WTC11 (cell line): ENCODE data around the gene RIOK1. TPM values are rescaled to one million over a fixed set of nuclear protein-coding genes. Genes with fewer than 3 reads are reported as not detected.

Source experiments
- ATAC-seq: fragments of 200-7000 bp; cut with Tn5 transposase; 2 replicates; pipeline ENCODE4 v1.10.0; 2021; ENCODE audit warnings: mild to moderate bottlenecking, moderate library complexity
- CTCF ChIA-PET: fragments of 300-600 bp; sonication (Branson Sonifier 250); formaldehyde crosslinking; loops from one replicate; lab custom pipeline; 2021; ENCODE audit warnings: antibody characterized with exemption; lab: Charles Lee
- POLR2A ChIA-PET: fragments of 350-600 bp; sonication (Branson Sonifier 250); formaldehyde crosslinking; loops from one replicate; lab custom pipeline; 2021; ENCODE audit warnings: antibody characterized with exemption; lab: Charles Lee
- DNase-seq: peaks from one replicate; pipeline ENCODE4 v3.0.0; 2021; ENCODE audit warnings: low spot score
- H3K27ac Mint-ChIP-seq: 2 replicates; pipeline ENCODE4 v1.8.0; 2021; ENCODE audit warnings: mixed read lengths
- H3K27me3 Mint-ChIP-seq: 2 replicates; pipeline ENCODE4 v1.8.0; 2021; ENCODE audit warnings: low read depth, mild to moderate bottlenecking, moderate library complexity, mixed read lengths
- H3K36me3 Mint-ChIP-seq: 2 replicates; pipeline ENCODE4 v1.8.0; 2021; ENCODE audit warnings: mixed read lengths
- H3K4me1 Mint-ChIP-seq: 2 replicates; pipeline ENCODE4 v1.8.0; 2022; ENCODE audit warnings: mixed read lengths
- H3K4me3 Mint-ChIP-seq: 2 replicates; pipeline ENCODE4 v1.8.0; 2021; ENCODE audit warnings: mild to moderate bottlenecking, moderate library complexity, mixed read lengths
- H3K9me3 Mint-ChIP-seq: 2 replicates; pipeline ENCODE4 v1.8.0; 2021; ENCODE audit warnings: mixed read lengths
- ATF1 ChIP-seq: sonication (generic); formaldehyde crosslinking; IDR thresholded peaks from 2 replicates; pipeline ENCODE4 v1.8.1; 2023; ENCODE audit warnings: mild to moderate bottlenecking, moderate library complexity, missing genetic modification reagents
- ATF2 ChIP-seq: sonication (generic); formaldehyde crosslinking; IDR thresholded peaks from 2 replicates; pipeline ENCODE4 v1.8.1; 2022; ENCODE audit warnings: low read depth, missing genetic modification reagents, borderline replicate concordance
- CDX4 ChIP-seq: fragments of 250-450 bp; sonication (Bioruptor Pico); IDR thresholded peaks from 2 replicates; pipeline ENCODE4 v1.9.0; 2021; ENCODE audit warnings: moderate library complexity, mild to moderate bottlenecking, inconsistent platforms, borderline replicate concordance
- E2F1 ChIP-seq: sonication (generic); formaldehyde crosslinking; IDR thresholded peaks from 2 replicates; pipeline ENCODE4 v1.8.0; 2022; ENCODE audit warnings: mild to moderate bottlenecking, missing genetic modification reagents
- GTF2I ChIP-seq: fragments of 250-450 bp; sonication (Bioruptor Pico); conservative IDR thresholded peaks from 2 replicates; pipeline ENCODE4 v1.4.0; 2021; ENCODE audit warnings: mild to moderate bottlenecking
- HMGXB4 ChIP-seq: sonication (generic); formaldehyde crosslinking; IDR thresholded peaks from 2 replicates; pipeline ENCODE4 v1.8.1; 2023; ENCODE audit warnings: mild to moderate bottlenecking, moderate library complexity, missing genetic modification reagents
- MLX ChIP-seq: sonication (generic); formaldehyde crosslinking; IDR thresholded peaks from 2 replicates; pipeline ENCODE4 v1.8.1; 2023; ENCODE audit warnings: mild to moderate bottlenecking, missing genetic modification reagents, moderate library complexity
- MXD4 ChIP-seq: fragments of 250-450 bp; sonication (Bioruptor Pico); IDR thresholded peaks from 2 replicates; pipeline ENCODE4 v1.8.0; 2021; ENCODE audit warnings: mild to moderate bottlenecking, moderate library complexity, borderline replicate concordance
- NFE2L1 ChIP-seq: sonication (generic); formaldehyde crosslinking; IDR thresholded peaks from 2 replicates; pipeline ENCODE4 v1.8.1; 2023; ENCODE audit warnings: missing genetic modification reagents
- SMAD4 ChIP-seq: sonication (generic); formaldehyde crosslinking; IDR thresholded peaks from 2 replicates; pipeline ENCODE4 v1.8.0; 2022; ENCODE audit warnings: mild to moderate bottlenecking, missing genetic modification reagents
- SOX15 ChIP-seq: fragments of 250-450 bp; sonication (Bioruptor Pico); IDR thresholded peaks from 2 replicates; pipeline ENCODE4 v1.9.0; 2021; ENCODE audit warnings: mild to moderate bottlenecking
- TEAD4 ChIP-seq: sonication (generic); formaldehyde crosslinking; IDR thresholded peaks from 2 replicates; pipeline ENCODE4 v1.8.0; 2022; ENCODE audit warnings: mild to moderate bottlenecking, missing genetic modification reagents
- ZBTB21 ChIP-seq: sonication (generic); formaldehyde crosslinking; IDR thresholded peaks from 2 replicates; pipeline ENCODE4 v1.8.1; 2023; ENCODE audit warnings: mild to moderate bottlenecking, missing genetic modification reagents, borderline replicate concordance
- ZBTB43 ChIP-seq: sonication (generic); formaldehyde crosslinking; IDR thresholded peaks from 2 replicates; pipeline ENCODE4 v1.8.1; 2023; ENCODE audit warnings: mild to moderate bottlenecking, missing genetic modification reagents
- ZMAT4 ChIP-seq: fragments of 250-450 bp; sonication (Bioruptor Pico); IDR thresholded peaks from 2 replicates; pipeline ENCODE4 v1.9.0; 2021; ENCODE audit warnings: mild to moderate bottlenecking
- ZNF425 ChIP-seq: fragments of 250-450 bp; sonication (Bioruptor Pico); conservative IDR thresholded peaks from 2 replicates; pipeline ENCODE4 v1.9.0; 2021; ENCODE audit warnings: mild to moderate bottlenecking
- ZNF512 ChIP-seq: sonication (generic); formaldehyde crosslinking; IDR thresholded peaks from 2 replicates; pipeline ENCODE4 v1.8.1; 2022; ENCODE audit warnings: missing genetic modification reagents, borderline replicate concordance
- total RNA-seq: library from RNA; stranded (reverse); gene quantifications from 3 replicates; pipeline ENCODE4 v1.2.3, GENCODE V29; 2021

The RIOK1 gene
- total RNA-seq, 1 experiment from 2014 or later: 25.6 TPM

- POLR2A ChIA-PET: interaction anchor here (0.6 kb wide), 1 partner anchor 24 kb away, joined by 3 read pairs; no protein-coding TSS in a partner anchor
- H3K27me3 Mint-ChIP-seq: no peaks in the 10 kb centered on the region; the same call in 1 of the 2 replicates
- ATAC-seq (no peak), DNase-seq (no peak)
- H3K36me3 Mint-ChIP-seq: 0 out of 2 replicates have a peak, but pooled peaks cover 3% of the 10 kb centered on the region
- TF ChIP-seq ZBTB21 (CRISPR knock-in tag) (no peak), MLX (CRISPR knock-in tag) (no peak), SOX15 (CRISPR knock-in tag) (no peak)
- H3K4me1 Mint-ChIP-seq: no peaks in the 10 kb centered on the region; the same call in 1 of the 2 replicates
- no peak overlapping the region for H3K27ac Mint-ChIP-seq
- peaks cover 12% of the 10 kb centered on the region for H3K9me3 Mint-ChIP-seq
- H3K4me3 Mint-ChIP-seq: no peak overlapping the region
- CTCF ChIA-PET: no interaction called here
These were observed 48.4 kb downstream of the RIOK1 start for GRCh38 chr6:7438011-7438410.

- no peak for DNase-seq
- Mint-ChIP-seq H3K4me1 (no peaks in the 10 kb centered on the region), H3K27ac (no peak overlapping the region), H3K36me3 (0 out of 2 replicates have a peak, but pooled peaks cover 3% of the 10 kb centered on the region), H3K9me3 (peaks cover 12% of the 10 kb centered on the region), H3K4me3 (no peak overlapping the region), H3K27me3 (no peaks in the 10 kb centered on the region; the same call in 1 of the 2 replicates)
- TF ChIP-seq TEAD4 (CRISPR knock-in tag): no peak
- TF ChIP-seq E2F1 (CRISPR knock-in tag): no peak
- TF ChIP-seq MXD4: no peak
- no peak for TF ChIP-seq HMGXB4
- TF ChIP-seq GTF2I: no peak
- TF ChIP-seq NFE2L1: no peak
- TF ChIP-seq SMAD4 (CRISPR knock-in tag): no peak
- TF ChIP-seq ATF2 (CRISPR knock-in tag): no peak
- TF ChIP-seq ATF1 (CRISPR knock-in tag): no peak
- TF ChIP-seq ZMAT4 (CRISPR knock-in tag): no peak
- TF ChIP-seq ZNF425 (CRISPR knock-in tag): no peak
- ATAC-seq: no peak
- ChIA-PET CTCF (no interaction called here), POLR2A (no interaction called here)
These were observed 49.6 kb downstream of the RIOK1 start for GRCh38 chr6:7439228-7439627.

GRCh38 chr6:7440476-7440875 is 50.9 kb downstream of the RIOK1 start:
- DNase-seq (no peak), ATAC-seq (no peak)
- CTCF ChIA-PET: interaction anchor here (0.9 kb wide), 1 partner anchor 10 kb away, joined by 3 read pairs; no protein-coding TSS in a partner anchor
- no peaks in the 10 kb centered on the region for H3K4me1 Mint-ChIP-seq
- H3K36me3 Mint-ChIP-seq: 0 out of 2 replicates have a peak, but pooled peaks cover 3% of the 10 kb centered on the region
- POLR2A ChIA-PET: no interaction called here
- no peaks in the 10 kb centered on the region; the same call in none of the 2 replicates for H3K27me3 Mint-ChIP-seq
- no peak overlapping the region for H3K4me3 Mint-ChIP-seq
- H3K9me3 Mint-ChIP-seq: peaks cover 12% of the 10 kb centered on the region
- TF ChIP-seq CDX4 (CRISPR knock-in tag): no peak
- no peak for TF ChIP-seq ZBTB43 (CRISPR knock-in tag)
- TF ChIP-seq ZNF512 (CRISPR knock-in tag): no peak
- no peak for TF ChIP-seq MXD4
- H3K27ac Mint-ChIP-seq: no peak overlapping the region
